ENCODE measurements around the gene SLC6A14. TPM values are rescaled to one million over a fixed set of nuclear protein-coding genes. Genes with fewer than 3 reads are reported as not detected.
A peak's percentile ranks its signal among the peaks of the same experiment; 100 is the strongest.

The SLC6A14 gene
- total RNA-seq, 6 experiments from 2014 or later = not detected

- WGBS (ENCODE audit: insufficient coverage, low coverage, low lambda C conversion rate, missing lambda C conversion rate) = 62% methylated on average over 17 of the region's 18 CpGs
- DNase-seq = no peak
- no peak for ATAC-seq
- TF ChIP-seq CTCF (IDR thresholded peaks at IDR 0.05) (no peak), POLR2A (IDR thresholded peaks at IDR 0.05) (no peak)
- peaks cover 0 to 4% of the 10 kb centered on the region in 2 donors for H3K27me3 ChIP-seq
- H3K4me3 ChIP-seq = no peak within 1 kb of the TSS
- H3K4me1 ChIP-seq = no peaks in the 10 kb centered on the region
- intact Hi-C loops (cut with DNase I) = no loop called here
- H3K27ac ChIP-seq = no peak within 1 kb of the TSS
- H3K9me3 ChIP-seq = no peaks in the 10 kb centered on the region
- H3K36me3 ChIP-seq = no peaks in the 10 kb centered on the region
Observed at GRCh38 chrX:116462822-116463221, 26.4 kb downstream of the SLC6A14 start, which contains the start of gene CT83. Gene CT83 (minus strand): TSS chrX:116462976. CDS start chrX:116462856, 120 bp downstream.

GRCh38 chrX:116480059-116480458 lies 43.7 kb downstream of the SLC6A14 start:
- DNase-seq (no peak), ATAC-seq (no peak)
- no peak overlapping the region for H3K27ac ChIP-seq
- intact Hi-C loops (cut with DNase I) = no loop called here
- H3K9me3 ChIP-seq = no peaks in the 10 kb centered on the region
- TF ChIP-seq POLR2A (IDR thresholded peaks at IDR 0.05) = no peak
- no peak for TF ChIP-seq CTCF (IDR thresholded peaks at IDR 0.05)
- H3K4me1 ChIP-seq = no peaks in the 10 kb centered on the region
- no peaks in the 10 kb centered on the region for H3K36me3 ChIP-seq
- WGBS (ENCODE audit: insufficient coverage, low coverage, low lambda C conversion rate, missing lambda C conversion rate) = 38% methylated on average over 2 of the region's 2 CpGs
- H3K27me3 ChIP-seq = no peaks in the 10 kb centered on the region
- H3K4me3 ChIP-seq = no peak overlapping the region

GRCh38 chrX:116490104-116490503 lies 53.7 kb downstream of the SLC6A14 start:
- TF ChIP-seq POLR2A (IDR thresholded peaks at IDR 0.05) (no peak), CTCF (IDR thresholded peaks at IDR 0.05) (peak; percentile 22 to 47 (median 41))
- Histone ChIP-seq H3K27ac (no peak overlapping the region), H3K36me3 (no peaks in the 10 kb centered on the region), H3K4me1 (no peaks in the 10 kb centered on the region), H3K4me3 (no peak overlapping the region), H3K27me3 (peaks cover 0 to 4% of the 10 kb centered on the region in 2 donors), H3K9me3 (no peaks in the 10 kb centered on the region)
- intact Hi-C loops (cut with DNase I) = no loop called here
- DNase-seq = no peak
- no peak for ATAC-seq

- H3K4me1 ChIP-seq = no peaks in the 10 kb centered on the region
- no peaks in the 10 kb centered on the region for H3K36me3 ChIP-seq
- H3K4me3 ChIP-seq = no peak overlapping the region
- no peak for DNase-seq
- intact Hi-C loops (cut with DNase I) = no loop called here
- ATAC-seq = no peak
- H3K27ac ChIP-seq = no peak overlapping the region
- TF ChIP-seq CTCF (IDR thresholded peaks at IDR 0.05) = no peak
- TF ChIP-seq POLR2A (IDR thresholded peaks at IDR 0.05) = no peak
- H3K27me3 ChIP-seq = peaks cover 0 to 4% of the 10 kb centered on the region in 2 donors
- 34% methylated on average over 2 of the region's 2 CpGs for whole genome bisulfite sequencing (ENCODE audit: insufficient coverage, low coverage, low lambda C conversion rate, missing lambda C conversion rate)
- no peaks in the 10 kb centered on the region for H3K9me3 ChIP-seq
Observed at GRCh38 chrX:116493271-116493670, 56.9 kb downstream of the SLC6A14 start.

- Histone ChIP-seq H3K27ac (no peak overlapping the region), H3K4me3 (no peak overlapping the region), H3K9me3 (no peaks in the 10 kb centered on the region), H3K4me1 (no peaks in the 10 kb centered on the region), H3K27me3 (no peaks in the 10 kb centered on the region), H3K36me3 (no peaks in the 10 kb centered on the region)
- ATAC-seq = no peak
- no peak for TF ChIP-seq CTCF (IDR thresholded peaks at IDR 0.05)
- TF ChIP-seq POLR2A (IDR thresholded peaks at IDR 0.05) = no peak
- intact Hi-C loops (cut with DNase I) = no loop called here
- no peak for DNase-seq
Observed at GRCh38 chrX:116499780-116500179, 63.4 kb downstream of the SLC6A14 start.
